Trophoblast cell (in vitro differentiated cells and primary cell): ENCODE results near the gene ANKMY1.
"Not testable (repeated sequence)": the region's sequence is repeated elsewhere in the genome, so short reads cannot be mapped to it uniquely, and the experiment has no call there.

Experiments used
- DNase-seq, 2 donors: peaks; one replicate each; pipeline ENCODE4 v3.0.0-alpha.2; 2016
- H2AFZ ChIP-seq: 2 replicates; pipeline ENCODE4 v1.6.1; 2013; ENCODE audit warnings: low read length, moderate library complexity, mild to moderate bottlenecking; ENCODE audit not compliant: insufficient read depth, poor library complexity
- H2AK5ac ChIP-seq: 2 replicates; pipeline ENCODE4 v1.6.1; 2013; ENCODE audit warnings: mild to moderate bottlenecking, low read length
- H2BK120ac ChIP-seq: 2 replicates; pipeline ENCODE4 v1.6.1; 2013; ENCODE audit warnings: low read length, mild to moderate bottlenecking, moderate library complexity; ENCODE audit not compliant: insufficient read depth, poor library complexity
- H2BK12ac ChIP-seq: 2 replicates; pipeline ENCODE4 v1.6.1; 2013; ENCODE audit warnings: mild to moderate bottlenecking, low read length, moderate library complexity
- H2BK5ac ChIP-seq: 2 replicates; pipeline ENCODE4 v1.6.1; 2013; ENCODE audit warnings: low read length, low read depth, moderate library complexity, mild to moderate bottlenecking; ENCODE audit not compliant: poor library complexity
- H3K14ac ChIP-seq: 2 replicates; pipeline ENCODE4 v1.6.1; 2013; ENCODE audit warnings: mild to moderate bottlenecking, low read length
- H3K18ac ChIP-seq: 2 replicates; pipeline ENCODE4 v1.6.1; 2013; ENCODE audit warnings: mild to moderate bottlenecking, low read length
- H3K23ac ChIP-seq: 2 replicates; pipeline ENCODE4 v1.6.1; 2013; ENCODE audit warnings: low read length
- H3K27ac ChIP-seq: 2 replicates; pipeline ENCODE4 v1.5.1; 2013; ENCODE audit warnings: low read depth, mild to moderate bottlenecking, inconsistent platforms, low read length, moderate library complexity
- H3K27me3 ChIP-seq: 2 replicates; pipeline ENCODE4 v1.6.1; 2013; ENCODE audit warnings: inconsistent platforms, mild to moderate bottlenecking, low read length, moderate library complexity; ENCODE audit not compliant: insufficient read depth
- H3K36me3 ChIP-seq, 2 experiments: 1 replicate in 1 of 2; 2 replicates in 1 of 2; pipeline ENCODE4 v1.6.1; 2013; ENCODE audit warnings: low read length in 2 of 2, mild to moderate bottlenecking in 2 of 2, moderate library complexity in 1 of 2; ENCODE audit not compliant: insufficient read depth in 2 of 2, control insufficient read depth in 1 of 2
- H3K4ac ChIP-seq: 2 replicates; pipeline ENCODE4 v1.6.1; 2013; ENCODE audit warnings: low read depth, mild to moderate bottlenecking, low read length, moderate library complexity
- H3K4me1 ChIP-seq, 2 experiments: 1 replicate in 1 of 2; 2 replicates in 1 of 2; pipeline ENCODE4 v1.6.1; 2013; ENCODE audit warnings: low read length in 2 of 2, mild to moderate bottlenecking in 2 of 2, moderate library complexity in 1 of 2; ENCODE audit not compliant: insufficient read depth in 2 of 2, control insufficient read depth in 1 of 2
- H3K4me2 ChIP-seq: 2 replicates; pipeline ENCODE4 v1.6.1; 2013; ENCODE audit warnings: inconsistent platforms, mild to moderate bottlenecking, low read length, moderate library complexity
- H3K4me3 ChIP-seq: 2 replicates; pipeline ENCODE4 v1.5.1; 2013; ENCODE audit warnings: mild to moderate bottlenecking, low read depth, low read length, inconsistent platforms
- H3K79me1 ChIP-seq: one replicate; pipeline ENCODE4 v1.6.1; 2013; ENCODE audit warnings: low read length
- H3K79me2 ChIP-seq: 2 replicates; pipeline ENCODE4 v1.6.1; 2013; ENCODE audit warnings: low read length, mild to moderate bottlenecking; ENCODE audit not compliant: control insufficient read depth, insufficient read depth, poor library complexity
- H3K9ac ChIP-seq: 2 replicates; pipeline ENCODE4 v1.6.1; 2013; ENCODE audit warnings: mild to moderate bottlenecking, low read length
- H3K9me3 ChIP-seq: 2 replicates; pipeline ENCODE4 v1.6.1; 2013; ENCODE audit warnings: low read depth, mild to moderate bottlenecking, control low read depth, inconsistent platforms, low read length; ENCODE audit not compliant: insufficient read depth
- H4K12ac ChIP-seq: 2 replicates; pipeline ENCODE4 v1.6.1; 2013; ENCODE audit warnings: low read depth, mild to moderate bottlenecking, low read length, moderate library complexity
- H4K8ac ChIP-seq: 2 replicates; pipeline ENCODE4 v1.6.1; 2013; ENCODE audit warnings: low read depth, mild to moderate bottlenecking, low read length, moderate library complexity
- H4K91ac ChIP-seq: one replicate; pipeline ENCODE4 v1.6.1; 2013; ENCODE audit warnings: low read depth, mild to moderate bottlenecking, low read length, moderate library complexity
- WGBS: extraction: QIAGEN DNeasy Blood & Tissue Kit; methylation state at CpG from one replicate; pipeline ENCODE4 v1.1.7; 2013; ENCODE audit warnings: missing lambda C conversion rate; ENCODE audit not compliant: insufficient read length, insufficient coverage; ENCODE audit errors: extremely low coverage; 5-methylcytosine and 5-hydroxymethylcytosine counted together

Gene ANKMY1

DNA sequence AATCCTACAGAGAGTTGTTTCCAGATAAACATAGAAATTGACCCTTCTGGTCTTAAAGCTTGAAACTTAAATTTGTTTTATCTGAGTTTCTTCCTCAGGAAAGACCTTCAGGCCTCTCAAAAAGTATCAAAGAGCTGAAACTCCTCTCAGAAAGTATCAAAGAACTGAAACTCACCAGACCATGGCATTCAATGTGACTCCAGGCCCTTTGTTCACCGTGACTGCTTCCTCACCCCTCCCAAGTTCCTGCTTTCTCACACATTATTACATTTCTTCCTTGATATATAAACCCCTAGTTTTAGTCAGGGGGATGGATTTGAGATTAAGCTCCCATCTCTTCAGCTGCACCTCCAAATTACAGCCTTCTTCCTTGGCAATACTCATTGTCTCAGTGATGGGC is 6.0 kb downstream of the ANKMY1 start:
- H3K79me2 ChIP-seq: no peaks in the 10 kb centered on the region

DNA sequence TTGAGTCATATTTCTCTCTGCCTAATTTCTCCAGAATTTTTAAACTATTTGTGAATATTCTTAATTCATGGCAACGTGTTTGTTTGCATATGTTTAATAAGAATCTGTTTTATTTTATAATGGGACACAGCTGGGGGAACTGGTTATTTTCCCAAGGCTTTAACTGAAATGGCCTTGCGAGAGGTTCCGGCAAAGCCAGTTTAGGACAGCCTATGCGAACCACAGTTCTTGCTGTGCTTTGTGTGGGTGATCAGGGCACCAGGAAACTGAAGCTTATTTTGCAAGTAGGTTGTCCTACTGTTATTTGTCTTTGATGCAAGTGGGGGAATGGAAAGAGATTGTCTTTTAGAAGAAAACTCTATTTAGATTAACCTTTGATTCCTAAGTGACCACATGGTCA is 6.5 kb downstream of the ANKMY1 start:
- Histone ChIP-seq H3K23ac (no peak overlapping the region), H4K12ac (no peak overlapping the region), H3K18ac (no peak overlapping the region), H3K9ac (no peak overlapping the region), H3K4me1 (no peaks in the 10 kb centered on the region), H4K8ac (no peak overlapping the region), H2BK12ac (no peak overlapping the region), H3K36me3 (peaks cover 8 to 11% of the 10 kb centered on the region in 2 experiments), H3K27ac (no peak overlapping the region), H3K4me2 (no peak overlapping the region), H3K27me3 (no peaks in the 10 kb centered on the region), H2AFZ (no peak overlapping the region), H3K4ac (no peak overlapping the region), H3K4me3 (no peak overlapping the region), H3K9me3 (peaks cover 5% of the 10 kb centered on the region), H2BK5ac (no peak overlapping the region), H3K79me1 (no peaks in the 10 kb centered on the region), H3K14ac (no peak overlapping the region), H2AK5ac (no peak overlapping the region), H2BK120ac (no peak overlapping the region), H4K91ac (no peak overlapping the region), H3K79me2 (no peaks in the 10 kb centered on the region)
- no CpG with 5 or more reads among the region's 4 CpGs for WGBS
- no peak for DNase-seq

More for the DNA sequence above, 6.0 kb downstream of the ANKMY1 start:
- Histone ChIP-seq H3K4me1 (no peaks in the 10 kb centered on the region), H2BK5ac (no peak overlapping the region), H3K14ac (no peak overlapping the region), H3K4ac (no peak overlapping the region), H2AK5ac (no peak overlapping the region), H3K4me2 (no peak overlapping the region), H4K8ac (no peak overlapping the region), H3K27ac (no peak overlapping the region), H2AFZ (no peak overlapping the region), H3K23ac (no peak overlapping the region), H4K91ac (no peak overlapping the region), H3K36me3 (peaks cover 8 to 11% of the 10 kb centered on the region in 2 experiments), H3K9ac (no peak overlapping the region), H2BK120ac (no peak overlapping the region), H4K12ac (no peak overlapping the region), H3K4me3 (no peak overlapping the region), H3K9me3 (peaks cover 5% of the 10 kb centered on the region), H3K18ac (no peak overlapping the region), H3K79me1 (no peaks in the 10 kb centered on the region), H2BK12ac (no peak overlapping the region), H3K27me3 (no peaks in the 10 kb centered on the region)
- no peak for DNase-seq
- WGBS: no CpG with 5 or more reads among the region's 1 CpG

DNA sequence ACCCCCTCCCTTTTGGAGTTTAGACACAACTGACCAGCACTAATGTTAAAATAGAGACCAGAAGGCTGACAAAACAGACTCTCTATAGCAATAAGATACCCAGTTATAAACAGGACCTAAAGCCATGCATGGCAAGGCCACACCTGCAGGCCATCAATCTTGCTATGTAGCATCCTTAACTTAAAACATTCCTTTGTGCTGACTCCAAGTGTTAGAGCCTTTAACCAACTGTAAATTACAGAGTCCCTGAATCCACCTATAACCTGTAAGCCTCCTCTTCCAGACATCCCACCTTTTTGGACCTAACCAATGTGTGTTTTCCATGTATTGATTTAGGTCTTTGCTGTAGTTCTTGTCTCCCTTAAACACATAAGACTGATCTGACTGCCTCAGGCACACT is 17.9 kb downstream of the ANKMY1 start:
- H4K8ac ChIP-seq: no peak overlapping the region

DNA sequence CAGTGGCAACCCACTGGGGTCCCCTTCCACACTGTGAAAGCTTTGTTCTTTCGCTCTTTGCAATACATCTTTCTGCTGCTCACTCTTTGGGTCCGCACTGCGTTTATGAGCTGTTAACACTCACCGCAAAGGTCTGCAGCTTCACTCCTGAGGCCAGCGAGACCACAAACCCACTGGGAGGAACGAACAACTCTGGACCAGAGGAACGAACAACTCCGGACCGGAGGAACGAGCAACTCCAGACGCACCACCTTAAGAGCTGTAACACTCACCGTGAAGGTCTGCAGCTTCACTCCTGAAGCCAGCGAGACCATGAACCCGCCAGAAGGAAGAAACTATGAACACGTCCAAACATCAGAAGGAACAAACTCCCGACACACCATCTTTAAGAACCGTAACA is 18.7 kb downstream of the ANKMY1 start:
- H3K4me2 ChIP-seq, H3K79me2 ChIP-seq, H2AFZ ChIP-seq, H3K14ac ChIP-seq, H2BK5ac ChIP-seq, H2BK12ac ChIP-seq, H3K9ac ChIP-seq, H2BK120ac ChIP-seq, H4K91ac ChIP-seq, H4K12ac ChIP-seq, H3K79me1 ChIP-seq, H3K23ac ChIP-seq, H2AK5ac ChIP-seq, H3K4ac ChIP-seq, H4K8ac ChIP-seq, H3K27me3 ChIP-seq, DNase-seq, H3K4me3 ChIP-seq, H3K36me3 ChIP-seq, H3K27ac ChIP-seq, H3K4me1 ChIP-seq, H3K18ac ChIP-seq: not testable (repeated sequence)
- no CpG with 5 or more reads among the region's 17 CpGs for WGBS
- H3K9me3 ChIP-seq: peaks cover 11% of the 10 kb centered on the region

More for the DNA sequence above, 17.9 kb downstream of the ANKMY1 start:
- no peak overlapping the region for H3K18ac ChIP-seq
- DNase-seq: no peak
- no peaks in the 10 kb centered on the region for H3K79me1 ChIP-seq
- H3K79me2 ChIP-seq: no peaks in the 10 kb centered on the region
- H2AK5ac ChIP-seq: no peak overlapping the region
- no peak overlapping the region for H2AFZ ChIP-seq
- peaks cover 11% of the 10 kb centered on the region for H3K9me3 ChIP-seq
- H4K12ac ChIP-seq: no peak overlapping the region
- no peak overlapping the region for H3K4ac ChIP-seq
- no peaks in the 10 kb centered on the region for H3K4me1 ChIP-seq
- H3K9ac ChIP-seq: no peak overlapping the region
- no peak overlapping the region for H2BK12ac ChIP-seq
- H2BK120ac ChIP-seq: no peak overlapping the region
- no peaks in the 10 kb centered on the region for H3K27me3 ChIP-seq
- H3K23ac ChIP-seq: no peak overlapping the region
- no peak overlapping the region for H3K4me2 ChIP-seq
- H2BK5ac ChIP-seq: no peak overlapping the region
- no peak overlapping the region for H3K27ac ChIP-seq
- H4K91ac ChIP-seq: no peak overlapping the region
- no peak overlapping the region for H3K4me3 ChIP-seq
- H3K36me3 ChIP-seq: peaks cover 3 to 7% of the 10 kb centered on the region in 2 experiments
- H3K14ac ChIP-seq: no peak overlapping the region
